ENCODE measurements around the gene MBP. TPM values are rescaled to one million over a fixed set of nuclear protein-coding genes. Genes with fewer than 3 reads are reported as not detected.

MBP gene
- total and polyA plus RNA-seq, 2 of the 4 experiments (the other 2 are of a cell fraction), result 0.72 to 0.90 TPM

- no peak for TF ChIP-seq CTCF (conservative IDR thresholded peaks at IDR 0.05; ENCODE audit: low read depth, low read length)
Measured at GRCh38 chr18:77131100-77131651, 1.4 kb downstream of the MBP start (continued).

All from IMR-90 (cell line).